ENCODE data around the gene GPX5.
"Not testable (repeated sequence)": the region's sequence is repeated elsewhere in the genome, so short reads cannot be mapped to it uniquely, and the experiment has no call there.

Gene GPX5, protein sequence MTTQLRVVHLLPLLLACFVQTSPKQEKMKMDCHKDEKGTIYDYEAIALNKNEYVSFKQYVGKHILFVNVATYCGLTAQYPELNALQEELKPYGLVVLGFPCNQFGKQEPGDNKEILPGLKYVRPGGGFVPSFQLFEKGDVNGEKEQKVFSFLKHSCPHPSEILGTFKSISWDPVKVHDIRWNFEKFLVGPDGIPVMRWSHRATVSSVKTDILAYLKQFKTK

GRCh38 chr6:28525496-28526039 is at the start of gene GPX5:
Gene GPX5, plus strand, starts transcription at chr6:28525881. Its CDS starts 133 bp downstream, at chr6:28526014.
- no peak for DNase-seq

DNA sequence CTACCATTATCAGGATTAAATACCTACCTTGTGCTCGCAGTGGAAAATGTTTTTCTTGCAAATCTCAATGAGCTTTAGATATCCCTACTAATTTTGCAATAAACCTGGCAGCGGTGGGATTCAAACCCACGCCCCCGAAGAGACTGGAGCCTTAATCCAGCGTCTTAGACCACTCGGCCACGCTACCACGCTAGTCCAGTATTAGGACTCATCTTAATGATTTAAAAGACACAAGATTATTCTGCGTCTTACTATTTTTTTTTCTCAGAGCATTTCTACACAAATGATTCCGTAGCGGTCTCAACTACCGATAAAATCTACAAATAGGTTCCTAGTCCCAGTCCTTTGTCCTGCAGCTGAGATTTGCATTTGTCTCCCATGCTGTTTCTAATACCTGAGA is 47.2 kb upstream of the GPX5 start:
- DNase-seq: no peak

- no peak for DNase-seq
Observed at GRCh38 chr6:28480253-28480932, 45.3 kb upstream of the GPX5 start.

- DNase-seq: no peak
Observed at GRCh38 chr6:28485482-28485881, 40.2 kb upstream of the GPX5 start.

GRCh38 chr6:28486533-28486932 is 39.1 kb upstream of the GPX5 start:
- DNase-seq: no peak

GRCh38 chr6:28486988-28487742 is 38.5 kb upstream of the GPX5 start:
- no peak for DNase-seq

GRCh38 chr6:28488916-28489365 is 36.7 kb upstream of the GPX5 start:
- DNase-seq: no peak

- DNase-seq: no peak
Observed at GRCh38 chr6:28489366-28490204, 36.1 kb upstream of the GPX5 start.

DNA sequence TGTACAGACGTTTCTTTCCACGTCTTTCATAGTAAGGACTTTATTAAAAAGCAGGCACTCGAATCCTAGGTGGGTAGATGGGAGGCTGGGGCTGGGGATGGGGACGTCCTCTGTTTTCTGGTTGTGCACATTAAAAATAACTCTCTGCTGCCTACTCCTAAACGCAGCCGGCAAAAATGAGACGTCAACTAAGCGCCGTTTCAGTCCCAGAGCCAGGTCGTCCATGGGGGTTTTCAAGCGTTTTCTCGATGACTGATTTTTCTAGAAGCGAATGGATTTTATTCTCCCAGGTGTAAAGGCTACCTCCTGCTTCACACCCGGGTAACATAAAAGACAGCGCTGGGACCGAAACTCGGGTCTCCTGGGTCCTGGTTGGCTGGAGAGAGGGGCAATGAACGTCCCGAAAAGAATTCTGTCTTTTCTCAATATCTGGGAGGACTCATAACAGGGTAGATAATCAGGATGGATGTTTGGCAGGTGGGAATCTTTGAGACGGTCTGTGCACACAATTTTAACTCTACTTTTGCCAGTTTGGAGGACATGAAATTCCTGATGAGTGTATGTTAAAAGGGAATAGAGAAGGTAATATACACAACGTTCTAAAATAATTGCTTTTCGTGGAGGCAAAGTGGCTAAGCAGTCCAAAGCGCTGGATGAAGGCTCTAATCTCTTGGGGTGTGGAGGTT is 35.3 kb upstream of the GPX5 start:
- no peak for DNase-seq

GRCh38 chr6:28491984-28492317 is 33.7 kb upstream of the GPX5 start:
- no peak for DNase-seq

DNA sequence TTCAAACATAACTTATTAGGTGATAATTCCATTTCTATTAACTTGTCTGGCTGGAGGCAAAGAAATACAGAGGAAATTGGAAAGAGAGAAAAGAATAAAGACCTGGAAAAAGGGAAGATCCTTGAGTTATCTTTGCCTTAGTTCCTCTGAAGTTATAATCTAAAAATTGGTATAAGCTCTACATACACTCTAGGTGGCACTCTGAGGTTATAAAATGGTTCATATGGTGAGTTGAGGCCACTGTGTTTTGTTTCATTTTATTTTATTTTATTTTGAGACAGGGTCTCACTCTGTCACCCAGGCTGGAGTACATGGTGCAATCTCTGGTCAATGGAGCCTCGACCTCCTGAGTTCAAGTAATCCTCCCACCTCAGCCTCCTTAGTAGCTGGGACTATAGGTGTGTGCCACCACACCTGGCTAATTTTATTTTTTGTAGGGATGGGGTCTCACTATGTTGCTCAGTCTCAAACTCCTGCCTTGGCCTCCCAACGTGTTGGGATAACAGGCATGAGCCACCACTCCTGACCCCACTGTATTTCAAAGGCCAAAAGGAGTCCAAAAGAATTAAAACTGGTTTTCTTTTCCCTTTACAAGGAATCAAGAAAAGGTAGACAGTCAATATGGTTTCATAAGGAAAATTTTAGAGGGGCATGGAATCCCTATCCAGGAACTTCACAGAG is 29.4 kb upstream of the GPX5 start:
- no peak for DNase-seq

DNA sequence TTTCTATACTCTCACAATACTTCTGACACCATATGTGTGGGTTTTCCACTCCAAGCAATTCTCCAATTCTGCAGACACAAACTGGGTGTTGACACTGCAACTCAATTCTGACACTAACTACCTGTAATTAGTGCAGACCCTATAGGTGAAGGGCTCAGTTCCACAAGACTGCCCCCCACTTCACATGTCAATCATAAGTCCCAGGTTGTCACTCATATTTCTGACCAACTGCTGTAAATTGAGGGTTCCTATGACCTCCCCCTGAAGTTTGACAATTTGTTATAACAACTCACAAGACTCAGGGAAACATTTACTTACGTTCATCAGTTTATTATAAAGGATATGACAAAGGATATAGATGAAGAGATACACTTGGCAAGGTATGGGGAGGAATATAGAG is 28.4 kb upstream of the GPX5 start:
- DNase-seq: no peak

- no peak for DNase-seq
Observed at GRCh38 chr6:28497893-28498292, 27.8 kb upstream of the GPX5 start.

DNA sequence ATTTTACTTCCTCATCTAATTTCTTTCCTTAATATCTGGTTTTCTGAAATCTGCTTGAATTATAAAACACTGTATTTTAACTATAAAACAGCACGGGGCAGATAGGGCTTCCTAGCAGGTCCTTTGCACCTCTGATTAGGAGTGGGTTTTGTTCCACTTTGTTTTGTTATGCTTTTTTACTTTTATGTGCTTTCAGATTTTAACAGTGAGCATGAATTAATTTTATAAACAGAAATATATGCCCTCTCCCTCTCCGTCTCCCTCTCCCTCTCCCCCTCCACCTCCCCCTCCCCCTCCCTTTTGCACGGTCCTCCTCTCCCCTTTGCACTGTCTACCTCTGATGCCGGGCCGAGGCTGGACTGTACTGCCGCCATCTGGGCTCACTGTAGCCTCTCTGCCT is 24.4 kb upstream of the GPX5 start:
- no peak for DNase-seq

- not testable (repeated sequence) for DNase-seq
Observed at GRCh38 chr6:28502136-28502535, 23.5 kb upstream of the GPX5 start.

DNA sequence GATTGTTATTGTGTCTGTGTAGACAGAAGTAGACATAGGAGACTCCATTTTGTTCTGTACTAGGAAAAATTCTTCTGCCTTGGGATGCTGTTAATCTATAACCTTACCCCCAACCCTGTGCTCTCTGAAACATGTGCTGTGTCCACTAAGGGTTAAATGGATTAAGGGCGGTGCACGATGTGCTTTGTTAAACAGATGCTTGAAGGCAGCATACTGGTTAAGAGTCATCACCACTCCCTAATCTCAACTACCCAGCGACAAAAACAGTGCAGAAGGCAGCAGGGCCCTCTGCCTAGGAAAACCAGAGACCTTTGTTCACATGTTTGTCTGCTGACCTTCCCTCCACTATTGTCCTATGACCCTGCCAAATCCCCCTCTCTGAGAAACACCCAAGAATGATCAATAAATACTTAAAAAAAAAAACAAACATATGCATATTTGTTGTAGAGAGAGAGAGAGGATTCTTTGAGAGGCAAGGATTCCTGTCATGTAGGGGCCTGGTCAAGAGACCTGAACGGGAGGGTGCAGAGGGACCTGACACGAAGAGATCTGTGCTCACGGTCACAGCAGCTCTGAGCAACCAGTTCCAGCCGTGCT is 22.9 kb upstream of the GPX5 start:
- DNase-seq: not testable (repeated sequence)

GRCh38 chr6:28505733-28506132 is 19.9 kb upstream of the GPX5 start:
- DNase-seq: no peak

DNA sequence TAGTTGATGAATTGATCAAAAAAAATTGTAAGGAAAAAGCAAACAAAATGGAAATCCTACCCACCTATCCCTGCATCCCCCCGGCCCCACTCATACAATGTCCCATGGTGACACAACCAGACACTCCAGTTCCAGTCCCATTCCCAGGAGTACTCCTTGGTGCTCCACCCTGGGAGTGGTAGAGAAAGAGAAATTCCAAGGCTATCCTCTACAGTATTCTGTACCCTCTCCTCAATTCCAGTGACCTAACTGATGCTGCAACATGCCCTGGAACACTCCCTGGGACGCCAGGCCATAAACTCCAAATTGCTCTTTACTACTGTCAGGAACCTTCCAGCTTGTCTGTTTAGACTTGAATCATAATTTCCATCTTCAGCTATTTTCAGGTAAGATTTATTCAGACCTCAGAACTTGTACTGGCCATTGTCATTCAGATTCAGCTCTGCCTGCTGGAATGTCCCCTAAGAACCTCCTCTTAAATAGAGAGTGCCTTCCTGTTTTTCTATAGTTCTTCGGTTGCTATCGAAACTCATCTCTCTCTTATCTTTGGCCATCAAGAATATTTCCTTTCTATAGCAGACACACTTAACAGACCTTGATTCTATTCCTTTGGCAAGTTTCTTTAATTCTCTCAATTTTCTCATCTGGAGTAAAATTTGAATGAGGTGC is 18.7 kb upstream of the GPX5 start:
- DNase-seq: no peak

DNA sequence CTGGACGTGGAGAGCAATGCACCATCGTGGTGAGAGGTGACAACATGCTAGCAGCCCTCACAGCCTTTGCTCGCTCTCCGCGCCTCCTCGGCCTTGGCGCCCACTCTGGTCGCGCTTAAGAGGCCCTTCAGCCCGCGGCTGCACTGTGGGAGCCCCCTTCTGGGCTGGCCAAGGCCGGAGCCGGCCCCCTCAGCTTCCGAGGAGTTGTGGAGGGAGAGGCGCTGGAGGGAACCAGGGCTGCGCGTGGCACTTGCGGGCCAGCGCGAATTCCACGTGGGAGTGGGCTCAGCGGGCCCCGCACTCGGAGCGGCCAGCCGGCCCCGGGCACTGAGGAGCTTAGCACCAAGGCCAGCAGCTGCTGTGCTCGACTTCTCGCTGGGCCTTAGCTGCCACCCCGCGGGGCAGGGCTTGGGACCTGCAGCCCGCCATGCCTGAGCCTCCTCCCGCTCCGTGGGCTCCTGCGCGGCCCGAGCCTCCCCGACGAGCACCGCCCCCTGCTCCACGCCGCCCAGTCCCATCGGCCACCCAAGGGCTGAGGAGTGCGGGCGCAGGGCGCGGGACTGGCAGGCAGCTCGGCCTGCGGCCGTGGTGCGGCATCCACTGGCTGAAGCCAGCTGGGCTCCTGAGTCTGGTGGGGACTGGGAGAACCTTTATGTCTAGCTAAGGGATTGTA is 13.9 kb upstream of the GPX5 start:
- DNase-seq: no peak

DNA sequence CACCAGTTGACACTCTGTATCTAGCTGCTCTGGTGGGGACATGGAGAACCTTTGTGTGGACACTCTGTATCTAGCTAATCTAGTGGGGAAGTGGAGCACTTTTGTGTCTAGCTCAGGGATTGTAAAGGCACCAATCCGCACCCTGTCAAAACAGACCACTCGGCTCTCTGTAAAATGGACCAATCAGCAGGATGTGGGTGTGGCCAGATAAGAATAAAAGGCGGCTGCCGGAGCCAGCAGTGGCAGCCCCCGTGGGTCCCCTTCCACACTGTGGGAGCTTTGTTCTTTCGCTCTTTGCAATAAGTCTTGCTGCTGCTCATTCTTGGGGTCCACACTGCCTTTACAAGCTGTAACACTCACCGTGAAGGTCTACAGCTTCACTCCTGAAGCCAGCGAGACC is 13.3 kb upstream of the GPX5 start:
- not testable (repeated sequence) for DNase-seq

All from NCI-H187 treated with DMSO at 0.1 percent for 48 hours (cell line).